Chondrocyte (in vitro differentiated cells): Measurements from ENCODE around the gene LHFPL3. TPM values are rescaled to one million over a fixed set of nuclear protein-coding genes. Genes with fewer than 3 reads are reported as not detected.

Source experiments
- DNase-seq: peaks from one replicate; pipeline ENCODE4 v3.0.0; 2021; ENCODE audit warnings: mixed read lengths, low spot score
- H3K27ac Mint-ChIP-seq: one replicate; pipeline ENCODE4 v1.8.0; 2021; ENCODE audit warnings: mild to moderate bottlenecking, moderate library complexity, mixed read lengths; ENCODE audit not compliant: unreplicated experiment
- H3K27me3 Mint-ChIP-seq: 2 replicates; pipeline ENCODE4 v1.8.0; 2021; ENCODE audit warnings: low read depth, mixed read lengths
- H3K36me3 Mint-ChIP-seq: 2 replicates; pipeline ENCODE4 v1.8.0; 2021; ENCODE audit warnings: low read depth, mixed read lengths
- H3K4me1 Mint-ChIP-seq: 2 replicates; pipeline ENCODE4 v1.8.0; 2021; ENCODE audit warnings: low read depth, mild to moderate bottlenecking, mixed read lengths
- H3K4me3 Mint-ChIP-seq: one replicate; pipeline ENCODE4 v1.8.0; 2021; ENCODE audit warnings: mild to moderate bottlenecking, moderate library complexity, mixed read lengths; ENCODE audit not compliant: unreplicated experiment
- H3K9me3 Mint-ChIP-seq: 2 replicates; pipeline ENCODE4 v1.8.0; 2021; ENCODE audit warnings: low read depth, mixed read lengths
- total RNA-seq: library from RNA; stranded (reverse); gene quantifications from 3 replicates; pipeline ENCODE4 v1.2.1, GENCODE V29; 2021
- TF ChIP-seq, protein P1 (sequence below): fragments of 200-600 bp; sonication (generic); IDR thresholded peaks from 2 replicates; pipeline ENCODE4 v1.5.0; 2021; ENCODE audit warnings: antibody characterized with exemption, mild to moderate bottlenecking, moderate library complexity

Gene LHFPL3
- total RNA-seq, 1 donor from 2014 or later = not detected

DNA sequence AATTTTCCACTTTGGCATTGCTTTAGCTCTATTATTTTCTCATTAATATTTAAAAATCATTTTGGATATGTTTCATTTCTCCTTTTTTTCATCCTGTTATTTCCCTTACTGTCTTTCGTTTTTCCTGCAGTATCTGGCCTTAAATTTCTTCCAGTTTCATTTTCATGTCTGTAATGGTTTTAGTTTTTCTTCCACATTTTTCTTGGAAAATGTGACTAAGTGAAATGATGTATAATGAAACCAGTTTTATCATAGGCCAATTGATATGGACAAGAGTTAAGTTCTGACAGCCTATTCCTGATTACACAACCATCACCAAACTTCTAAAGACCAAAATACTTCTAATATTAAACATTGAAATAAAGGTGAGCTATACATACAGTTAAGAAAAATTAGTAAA is 158.5 kb downstream of the LHFPL3 start:
- TF ChIP-seq, protein P1, sequence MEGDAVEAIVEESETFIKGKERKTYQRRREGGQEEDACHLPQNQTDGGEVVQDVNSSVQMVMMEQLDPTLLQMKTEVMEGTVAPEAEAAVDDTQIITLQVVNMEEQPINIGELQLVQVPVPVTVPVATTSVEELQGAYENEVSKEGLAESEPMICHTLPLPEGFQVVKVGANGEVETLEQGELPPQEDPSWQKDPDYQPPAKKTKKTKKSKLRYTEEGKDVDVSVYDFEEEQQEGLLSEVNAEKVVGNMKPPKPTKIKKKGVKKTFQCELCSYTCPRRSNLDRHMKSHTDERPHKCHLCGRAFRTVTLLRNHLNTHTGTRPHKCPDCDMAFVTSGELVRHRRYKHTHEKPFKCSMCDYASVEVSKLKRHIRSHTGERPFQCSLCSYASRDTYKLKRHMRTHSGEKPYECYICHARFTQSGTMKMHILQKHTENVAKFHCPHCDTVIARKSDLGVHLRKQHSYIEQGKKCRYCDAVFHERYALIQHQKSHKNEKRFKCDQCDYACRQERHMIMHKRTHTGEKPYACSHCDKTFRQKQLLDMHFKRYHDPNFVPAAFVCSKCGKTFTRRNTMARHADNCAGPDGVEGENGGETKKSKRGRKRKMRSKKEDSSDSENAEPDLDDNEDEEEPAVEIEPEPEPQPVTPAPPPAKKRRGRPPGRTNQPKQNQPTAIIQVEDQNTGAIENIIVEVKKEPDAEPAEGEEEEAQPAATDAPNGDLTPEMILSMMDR = no peak
- no peak overlapping the region for H3K27ac Mint-ChIP-seq
- no peak for DNase-seq
- no peaks in the 10 kb centered on the region for H3K9me3 Mint-ChIP-seq
- no peaks in the 10 kb centered on the region for H3K36me3 Mint-ChIP-seq
- H3K27me3 Mint-ChIP-seq = peaks cover 6% of the 10 kb centered on the region
- no peaks in the 10 kb centered on the region for H3K4me1 Mint-ChIP-seq
- H3K4me3 Mint-ChIP-seq = no peak overlapping the region

DNA sequence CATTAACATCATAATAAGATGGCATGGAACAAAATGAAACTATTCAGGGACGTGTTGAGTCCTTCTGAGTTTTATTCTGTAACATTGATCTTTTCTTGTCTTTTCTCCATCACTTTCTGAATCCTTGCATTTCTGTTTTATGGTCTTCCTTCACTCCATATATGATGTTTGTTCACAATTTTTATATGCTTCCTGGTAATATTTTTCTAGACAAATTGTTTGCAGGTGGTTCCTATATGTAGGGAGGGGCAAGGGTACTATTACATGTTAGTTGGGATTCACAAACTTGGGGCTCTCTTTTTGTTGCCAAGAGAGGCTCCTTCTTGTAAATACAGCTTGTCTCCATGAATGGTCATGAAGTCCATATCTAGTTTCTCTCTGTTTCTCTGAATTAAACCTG is 159.2 kb downstream of the LHFPL3 start:
- no peaks in the 10 kb centered on the region for H3K9me3 Mint-ChIP-seq

DNA sequence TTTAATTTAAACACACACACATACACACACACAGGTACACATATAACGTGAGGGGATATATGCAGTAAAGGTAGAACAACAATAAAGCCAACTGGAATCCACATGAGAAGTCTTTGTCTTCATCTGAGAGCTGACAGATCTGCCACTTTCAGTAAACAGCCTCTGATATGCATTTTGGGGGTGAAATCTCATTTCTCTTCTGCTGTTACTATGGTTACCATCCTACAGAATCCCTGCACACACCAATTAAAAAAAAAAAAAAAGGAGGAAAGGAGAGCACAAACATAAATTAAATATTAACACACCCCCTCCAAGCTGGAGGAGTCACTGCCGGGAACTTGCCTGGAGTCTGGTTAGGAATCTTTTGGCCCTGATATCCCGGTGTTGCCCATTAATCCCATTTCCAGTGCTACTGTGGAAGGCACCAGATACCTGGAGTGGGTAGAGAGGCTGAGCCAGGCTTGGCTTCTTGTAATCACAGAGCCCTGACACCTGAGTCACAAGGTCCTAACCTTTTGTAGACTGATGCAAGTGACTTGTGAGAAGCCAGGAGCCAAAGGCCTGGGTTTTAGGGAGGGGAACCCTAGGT is 169.1 kb downstream of the LHFPL3 start:
- DNase-seq = no peak
- Mint-ChIP-seq H3K9me3 (no peaks in the 10 kb centered on the region), H3K27ac (no peak overlapping the region), H3K27me3 (peaks cover 4% of the 10 kb centered on the region), H3K4me3 (no peak overlapping the region), H3K4me1 (no peaks in the 10 kb centered on the region), H3K36me3 (no peaks in the 10 kb centered on the region)
- TF ChIP-seq, protein P1 = no peak

More for the DNA sequence above, 159.2 kb downstream of the LHFPL3 start:
- Mint-ChIP-seq H3K4me1 (no peaks in the 10 kb centered on the region), H3K36me3 (no peaks in the 10 kb centered on the region), H3K4me3 (no peak overlapping the region), H3K27me3 (peaks cover 6% of the 10 kb centered on the region), H3K27ac (no peak overlapping the region)
- TF ChIP-seq, protein P1 = no peak
- DNase-seq = no peak

DNA sequence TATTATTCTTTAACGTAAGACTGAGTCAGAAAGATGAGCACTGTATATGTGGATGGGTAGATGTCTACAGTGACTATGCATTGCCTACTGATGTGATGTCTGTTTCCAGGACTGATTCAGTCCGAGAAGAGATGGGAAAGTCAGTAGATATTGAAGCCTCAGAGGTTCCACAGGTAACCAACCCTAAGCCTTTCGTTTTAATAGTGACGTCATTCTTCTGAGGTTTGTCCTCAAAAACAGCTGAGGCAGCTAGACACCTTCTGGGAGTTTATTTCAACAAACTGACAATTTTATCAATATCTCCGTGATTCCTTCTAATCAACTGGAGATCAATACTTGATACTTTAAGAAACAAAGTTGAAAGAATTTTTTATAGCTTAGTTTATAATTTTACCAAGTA is 171.6 kb downstream of the LHFPL3 start:
- Mint-ChIP-seq H3K4me3 (no peak overlapping the region), H3K27me3 (peaks cover 4% of the 10 kb centered on the region), H3K9me3 (no peaks in the 10 kb centered on the region), H3K36me3 (no peaks in the 10 kb centered on the region), H3K4me1 (no peaks in the 10 kb centered on the region), H3K27ac (no peak overlapping the region)
- TF ChIP-seq, protein P1 = no peak
- DNase-seq = no peak

DNA sequence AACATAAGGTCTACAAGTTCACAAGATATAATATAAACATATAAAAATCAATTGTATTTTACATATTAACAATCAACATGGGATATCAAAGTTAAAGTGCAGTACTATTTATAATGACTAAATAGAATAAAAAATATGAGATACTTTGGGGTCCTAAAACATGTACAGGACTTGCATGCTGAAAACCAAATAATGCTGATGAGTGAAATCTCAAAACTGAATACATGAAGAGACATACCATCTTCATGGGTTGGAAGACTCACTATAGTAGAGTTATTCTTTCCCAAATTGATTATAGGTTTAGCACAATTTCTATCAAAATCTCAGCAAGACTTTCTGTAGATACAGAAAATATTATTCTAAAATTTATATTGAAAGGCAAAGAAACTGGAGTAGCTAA is 181.5 kb downstream of the LHFPL3 start:
- Mint-ChIP-seq H3K27ac (no peak overlapping the region), H3K4me3 (no peak overlapping the region), H3K27me3 (no peaks in the 10 kb centered on the region), H3K4me1 (no peaks in the 10 kb centered on the region), H3K9me3 (peaks cover 12% of the 10 kb centered on the region), H3K36me3 (no peaks in the 10 kb centered on the region)
- no peak for DNase-seq
- TF ChIP-seq, protein P1 = no peak
